Activated CD8-positive, alpha-beta memory T cell treated with anti-CD3 and anti-CD28 coated beads, Interleukin-2, amount 50 U/mL, for 4 hours (primary cell): Measurements from ENCODE around the gene SMARCE1.

Experiments
- DNase-seq: peaks from one replicate; pipeline ENCODE4 v3.0.0-alpha.2; 2020

The SMARCE1 gene

GRCh38 chr17:40577611-40578065 is 70.0 kb downstream of the SMARCE1 start:
- DNase-seq, result no peak

DNA sequence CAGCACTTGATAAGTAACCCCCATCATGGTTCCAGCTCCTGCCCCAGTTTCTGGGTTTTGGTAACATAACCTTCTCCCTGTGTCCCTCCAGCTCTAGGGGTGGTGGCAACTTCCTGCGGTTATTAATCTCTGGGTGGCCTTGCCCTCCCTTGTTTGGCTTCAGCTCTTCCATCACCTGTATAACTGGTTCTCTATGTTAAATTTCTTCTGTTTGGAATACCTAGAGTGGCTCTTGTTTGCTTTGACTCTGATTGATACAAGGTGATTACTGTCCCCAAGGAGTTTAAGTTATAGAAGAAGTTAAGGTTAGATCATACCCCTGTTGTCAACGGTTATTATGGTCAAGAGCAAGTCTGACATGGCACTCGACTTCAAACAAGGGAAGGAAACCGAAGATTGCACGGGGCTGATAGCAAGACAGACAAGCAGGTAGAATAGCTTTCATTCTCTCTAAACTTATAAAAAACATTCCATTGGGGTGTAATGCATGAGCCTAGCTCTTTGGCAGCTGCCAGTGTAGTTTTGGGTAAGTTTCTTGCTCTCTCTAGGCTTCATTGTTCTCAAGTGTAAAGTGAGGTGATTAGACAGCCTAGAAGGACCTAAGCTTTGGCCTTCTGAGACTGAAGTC is 71.4 kb downstream of the SMARCE1 start:
- no peak for DNase-seq
